HG03066 (cell line): Measurements from ENCODE around the gene IRF5.

Experiments used
- ATAC-seq: cut with Tn5 transposase; IDR thresholded peaks from one replicate; pipeline ENCODE4 v1.9.1; 2021; ENCODE audit warnings: low read depth; ENCODE audit not compliant: unreplicated experiment

Gene IRF5

GRCh38 chr7:128919881-128920799, 17.6 kb upstream of the IRF5 start:
- no peak for ATAC-seq

- no peak for ATAC-seq
Measured at GRCh38 chr7:128920913-128921582, 16.7 kb upstream of the IRF5 start.

- ATAC-seq: no peak
Measured at GRCh38 chr7:128921866-128922440, 15.8 kb upstream of the IRF5 start.

- ATAC-seq: no peak
Measured at GRCh38 chr7:128922496-128923410, 15.0 kb upstream of the IRF5 start.

- ATAC-seq: no peak
Measured at GRCh38 chr7:128923411-128923800, 14.3 kb upstream of the IRF5 start.

- no peak for ATAC-seq
Measured at GRCh38 chr7:128924707-128925588, 12.8 kb upstream of the IRF5 start.

GRCh38 chr7:128928159-128928813, 9.4 kb upstream of the IRF5 start:
- ATAC-seq: no peak

GRCh38 chr7:128928882-128929788, 8.6 kb upstream of the IRF5 start:
- ATAC-seq: no peak

GRCh38 chr7:128931190-128931798, 6.4 kb upstream of the IRF5 start:
- ATAC-seq: no peak

- ATAC-seq: no peak
Measured at GRCh38 chr7:128931965-128932861, 5.5 kb upstream of the IRF5 start.

GRCh38 chr7:128932862-128933179, 4.9 kb upstream of the IRF5 start:
- ATAC-seq: no peak

GRCh38 chr7:128933180-128933891, 4.4 kb upstream of the IRF5 start:
- ATAC-seq: no peak

GRCh38 chr7:128934361-128935341, 3.1 kb upstream of the IRF5 start:
- ATAC-seq: peak; percentile 23

GRCh38 chr7:128935342-128935730, 2.4 kb upstream of the IRF5 start:
- ATAC-seq: no peak

GRCh38 chr7:128936798-128937197, 929 bp upstream of the IRF5 start:
- no peak for ATAC-seq
